ENCODE measurements around the gene PRKG2.

GRCh38 chr4:81093720-81094401 is 121.2 kb downstream of the PRKG2 start:
- no peak for TF ChIP-seq CTCF (IDR thresholded peaks at IDR 0.05; ENCODE audit: poor library complexity)
- TF ChIP-seq EZH2 (IDR thresholded peaks at IDR 0.05; ENCODE audit: borderline replicate concordance): no peak
- no peak for TF ChIP-seq EZH2phosphoT487 (IDR thresholded peaks at IDR 0.05; ENCODE audit: low read depth, severe bottlenecking, unreplicated experiment)
